Measurements from ENCODE around the gene KRT75. TPM values are rescaled to one million over a fixed set of nuclear protein-coding genes. Genes with fewer than 3 reads are reported as not detected.

KRT75 gene
- total and polyA plus RNA-seq, 5 donors from 2014 or later, result not detected

DNA sequence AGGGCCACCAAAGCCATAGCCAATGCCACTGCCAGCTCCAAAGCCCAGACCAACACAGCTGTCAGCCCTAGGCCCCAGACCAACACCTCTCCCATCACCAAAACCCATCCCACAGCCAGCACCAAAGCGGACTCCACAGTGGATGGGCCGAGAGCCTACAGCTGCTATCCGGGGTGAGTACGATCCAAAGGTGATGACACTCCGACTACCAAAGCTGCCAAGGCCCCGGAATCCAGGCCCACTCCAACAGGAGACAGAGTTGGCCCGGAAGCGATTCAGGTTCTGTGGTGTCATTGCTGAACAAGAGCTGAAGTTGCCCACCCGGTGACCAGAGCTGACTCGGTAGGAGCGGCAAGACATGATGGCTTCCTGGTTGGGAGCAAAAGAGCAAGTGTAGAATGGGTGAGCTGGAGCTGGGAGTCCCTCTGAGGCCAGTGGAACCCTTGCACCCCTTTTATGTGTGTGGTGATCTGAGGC lies 48.9 kb downstream of the KRT75 start, which contains the start of gene KRT84:
Gene KRT84, minus strand, starts transcription at position 427 of the 477 bp plus-strand sequence. Its CDS starts 67 bp downstream, at position 360.
- Histone ChIP-seq H3K4me3 (ENCODE audit: low read depth, low read length) (no peak within 1 kb of the TSS), H3K36me3 (ENCODE audit: control insufficient read depth, insufficient read depth, low read length) (no peaks in the 10 kb centered on the region), H3K27me3 (ENCODE audit: control insufficient read depth, insufficient read depth, low read length) (no peaks in the 10 kb centered on the region), H3K27ac (ENCODE audit: insufficient read depth, low read length, poor library complexity, severe bottlenecking) (no peak within 1 kb of the TSS), H3K9me3 (ENCODE audit: control insufficient read depth in 2 of 2, low read length in 2 of 2) (no peaks in the 10 kb centered on the region), H3K4me1 (ENCODE audit: control insufficient read depth, insufficient read depth, low read length, poor library complexity, severe bottlenecking) (no peaks in the 10 kb centered on the region)
- Mint-ChIP-seq H3K4me3 (no peak within 1 kb of the TSS), H3K36me3 (no peaks in the 10 kb centered on the region), H3K27me3 (peaks cover 10% of the 10 kb centered on the region), H3K9me3 (no peaks in the 10 kb centered on the region), H3K27ac (no peak within 1 kb of the TSS), H3K4me1 (peaks cover 0 to 8% (median 5%) of the 10 kb centered on the region in 4 donors)
- DNase-seq (no peak), ATAC-seq (ENCODE audit: low read depth in 2 of 2) (no peak)

GRCh38 chr12:52383331-52383730 lies 50.8 kb downstream of the KRT75 start:
- ATAC-seq (ENCODE audit: low read depth in 2 of 2) (no peak), DNase-seq (no peak)
- H3K36me3 Mint-ChIP-seq, result no peaks in the 10 kb centered on the region
- H3K36me3 ChIP-seq (ENCODE audit: control insufficient read depth, insufficient read depth, low read length), result no peaks in the 10 kb centered on the region
- H3K4me3 Mint-ChIP-seq, result no peak overlapping the region
- no peaks in the 10 kb centered on the region for H3K4me1 ChIP-seq (ENCODE audit: control insufficient read depth, insufficient read depth, low read length, poor library complexity, severe bottlenecking)
- H3K27ac Mint-ChIP-seq, result no peak overlapping the region
- no peak overlapping the region for H3K4me3 ChIP-seq (ENCODE audit: low read depth, low read length)
- no peaks in the 10 kb centered on the region for H3K9me3 ChIP-seq (ENCODE audit: control insufficient read depth in 2 of 2, low read length in 2 of 2)
- no peak overlapping the region for H3K27ac ChIP-seq (ENCODE audit: insufficient read depth, low read length, poor library complexity, severe bottlenecking)
- H3K27me3 Mint-ChIP-seq, result peaks cover 10% of the 10 kb centered on the region
- no peaks in the 10 kb centered on the region for H3K27me3 ChIP-seq (ENCODE audit: control insufficient read depth, insufficient read depth, low read length)
- H3K9me3 Mint-ChIP-seq, result no peaks in the 10 kb centered on the region
- peaks cover 0 to 8% (median 5%) of the 10 kb centered on the region in 4 donors for H3K4me1 Mint-ChIP-seq

- Histone ChIP-seq H3K4me1 (ENCODE audit: control insufficient read depth, insufficient read depth, low read length, poor library complexity, severe bottlenecking) (no peaks in the 10 kb centered on the region), H3K4me3 (ENCODE audit: low read depth, low read length) (no peak overlapping the region), H3K9me3 (ENCODE audit: control insufficient read depth in 2 of 2, low read length in 2 of 2) (no peaks in the 10 kb centered on the region), H3K27ac (ENCODE audit: insufficient read depth, low read length, poor library complexity, severe bottlenecking) (no peak overlapping the region), H3K36me3 (ENCODE audit: control insufficient read depth, insufficient read depth, low read length) (no peaks in the 10 kb centered on the region), H3K27me3 (ENCODE audit: control insufficient read depth, insufficient read depth, low read length) (no peaks in the 10 kb centered on the region)
- ATAC-seq (ENCODE audit: low read depth in 2 of 2), result peak in 1 of 2 donors; percentile 44
- Mint-ChIP-seq H3K27me3 (peaks cover 10% of the 10 kb centered on the region), H3K4me1 (peaks cover 0 to 8% (median 5%) of the 10 kb centered on the region in 4 donors), H3K36me3 (no peaks in the 10 kb centered on the region), H3K4me3 (no peak overlapping the region), H3K27ac (no peak overlapping the region), H3K9me3 (no peaks in the 10 kb centered on the region)
- peak in 1 of 3 donors; percentile 14 for DNase-seq
Measured at GRCh38 chr12:52382854-52383253, 51.3 kb downstream of the KRT75 start.

DNA sequence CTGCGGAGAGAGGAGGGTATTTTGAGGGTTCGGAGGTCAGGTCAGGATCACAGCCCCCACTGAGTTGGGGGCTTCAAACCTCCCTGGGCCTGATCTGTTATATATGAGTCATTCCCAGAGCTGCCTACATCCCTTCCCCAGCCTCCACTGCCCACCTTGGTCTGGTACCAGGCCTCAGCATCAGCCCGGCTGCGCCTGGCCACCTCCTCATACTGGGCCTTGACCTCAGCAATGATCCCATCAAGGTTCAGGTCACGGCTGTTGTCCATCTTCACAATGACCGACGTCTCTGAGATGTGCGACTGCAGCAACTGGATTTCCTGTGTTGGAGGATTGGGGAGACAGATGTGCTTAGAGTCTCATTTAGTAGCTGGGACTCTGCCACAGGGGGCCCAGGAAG lies 53.0 kb downstream of the KRT75 start:
- Histone ChIP-seq H3K4me3 (ENCODE audit: low read depth, low read length) (no peak overlapping the region), H3K27me3 (ENCODE audit: control insufficient read depth, insufficient read depth, low read length) (no peaks in the 10 kb centered on the region), H3K4me1 (ENCODE audit: control insufficient read depth, insufficient read depth, low read length, poor library complexity, severe bottlenecking) (no peaks in the 10 kb centered on the region), H3K9me3 (ENCODE audit: control insufficient read depth in 2 of 2, low read length in 2 of 2) (no peaks in the 10 kb centered on the region), H3K36me3 (ENCODE audit: control insufficient read depth, insufficient read depth, low read length) (no peaks in the 10 kb centered on the region), H3K27ac (ENCODE audit: insufficient read depth, low read length, poor library complexity, severe bottlenecking) (no peak overlapping the region)
- Mint-ChIP-seq H3K27ac (no peak overlapping the region), H3K4me3 (no peak overlapping the region), H3K4me1 (peaks cover 0 to 8% (median 5%) of the 10 kb centered on the region in 4 donors), H3K36me3 (no peaks in the 10 kb centered on the region), H3K27me3 (peaks cover 16% of the 10 kb centered on the region), H3K9me3 (no peaks in the 10 kb centered on the region)
- ATAC-seq (ENCODE audit: low read depth in 2 of 2) (no peak), DNase-seq (no peak)

DNA sequence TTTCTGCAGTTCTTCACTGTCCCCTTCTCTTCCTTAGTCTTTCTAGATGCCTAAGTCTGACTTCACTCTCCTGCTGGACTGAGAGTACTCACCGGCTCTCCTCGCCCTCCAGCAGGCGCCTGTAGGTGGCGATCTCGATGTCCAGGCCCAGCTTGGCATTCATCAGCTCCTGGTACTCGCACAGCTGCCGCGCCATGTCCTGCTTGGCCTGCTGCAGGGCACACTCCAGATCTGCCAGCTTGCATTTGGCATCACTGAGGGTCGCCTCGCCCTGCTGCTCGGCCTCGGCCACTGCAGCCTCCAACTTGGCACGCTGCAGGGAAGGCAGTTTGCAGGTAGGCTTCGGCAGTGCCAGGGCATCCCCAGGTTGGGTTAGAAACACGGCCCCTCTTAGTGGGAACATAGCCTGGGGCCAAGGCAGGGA lies 53.9 kb downstream of the KRT75 start:
- DNase-seq, result peak in 1 of 3 donors; percentile 11

GRCh38 chr12:52379536-52379935 lies 54.6 kb downstream of the KRT75 start:
- Histone ChIP-seq H3K27me3 (ENCODE audit: control insufficient read depth, insufficient read depth, low read length) (no peaks in the 10 kb centered on the region), H3K9me3 (ENCODE audit: control insufficient read depth in 2 of 2, low read length in 2 of 2) (no peaks in the 10 kb centered on the region), H3K27ac (ENCODE audit: insufficient read depth, low read length, poor library complexity, severe bottlenecking) (no peak overlapping the region), H3K36me3 (ENCODE audit: control insufficient read depth, insufficient read depth, low read length) (no peaks in the 10 kb centered on the region), H3K4me1 (ENCODE audit: control insufficient read depth, insufficient read depth, low read length, poor library complexity, severe bottlenecking) (no peaks in the 10 kb centered on the region), H3K4me3 (ENCODE audit: low read depth, low read length) (no peak overlapping the region)
- peaks cover 0 to 8% (median 5%) of the 10 kb centered on the region in 4 donors for H3K4me1 Mint-ChIP-seq
- ATAC-seq (ENCODE audit: low read depth in 2 of 2), result no peak
- H3K4me3 Mint-ChIP-seq, result no peak overlapping the region
- DNase-seq, result no peak
- H3K27me3 Mint-ChIP-seq, result peaks cover 9% of the 10 kb centered on the region
- H3K9me3 Mint-ChIP-seq, result no peaks in the 10 kb centered on the region
- H3K27ac Mint-ChIP-seq, result no peak overlapping the region
- H3K36me3 Mint-ChIP-seq, result no peaks in the 10 kb centered on the region

More for the DNA sequence above, 53.9 kb downstream of the KRT75 start:
- Mint-ChIP-seq H3K4me3 (no peak overlapping the region), H3K27me3 (peaks cover 9% of the 10 kb centered on the region), H3K36me3 (no peaks in the 10 kb centered on the region), H3K27ac (no peak overlapping the region), H3K9me3 (no peaks in the 10 kb centered on the region), H3K4me1 (peaks cover 0 to 8% (median 5%) of the 10 kb centered on the region in 4 donors)
- Histone ChIP-seq H3K27ac (ENCODE audit: insufficient read depth, low read length, poor library complexity, severe bottlenecking) (no peak overlapping the region), H3K9me3 (ENCODE audit: control insufficient read depth in 2 of 2, low read length in 2 of 2) (no peaks in the 10 kb centered on the region), H3K36me3 (ENCODE audit: control insufficient read depth, insufficient read depth, low read length) (no peaks in the 10 kb centered on the region), H3K27me3 (ENCODE audit: control insufficient read depth, insufficient read depth, low read length) (no peaks in the 10 kb centered on the region), H3K4me3 (ENCODE audit: low read depth, low read length) (no peak overlapping the region), H3K4me1 (ENCODE audit: control insufficient read depth, insufficient read depth, low read length, poor library complexity, severe bottlenecking) (no peaks in the 10 kb centered on the region)
- no peak for ATAC-seq (ENCODE audit: low read depth in 2 of 2)

DNA sequence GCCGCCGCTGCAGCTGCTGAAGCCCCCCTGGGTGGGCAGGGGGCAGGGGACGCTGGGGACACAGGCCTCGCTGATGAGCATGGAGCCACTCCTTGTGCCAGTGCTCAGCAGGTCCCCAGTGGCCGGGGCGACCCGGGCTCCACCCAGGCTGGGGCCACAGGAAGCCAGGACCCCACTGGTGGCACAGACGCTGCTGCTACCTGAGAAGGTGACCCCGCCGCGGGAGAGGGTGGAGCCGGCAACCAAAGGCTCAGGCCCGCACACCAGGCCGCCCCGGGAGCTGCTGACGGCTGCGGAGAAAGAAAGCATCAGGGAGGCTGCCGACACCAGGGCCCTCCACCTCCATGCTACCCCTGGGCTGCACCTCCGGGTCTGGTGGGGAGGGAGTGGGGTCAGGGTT lies 56.1 kb downstream of the KRT75 start:
- Histone ChIP-seq H3K36me3 (ENCODE audit: control insufficient read depth, insufficient read depth, low read length) (no peaks in the 10 kb centered on the region), H3K4me3 (ENCODE audit: low read depth, low read length) (no peak overlapping the region), H3K9me3 (ENCODE audit: control insufficient read depth in 2 of 2, low read length in 2 of 2) (peaks cover 0 to 7% of the 10 kb centered on the region in 2 experiments), H3K4me1 (ENCODE audit: control insufficient read depth, insufficient read depth, low read length, poor library complexity, severe bottlenecking) (no peaks in the 10 kb centered on the region), H3K27me3 (ENCODE audit: control insufficient read depth, insufficient read depth, low read length) (no peaks in the 10 kb centered on the region), H3K27ac (ENCODE audit: insufficient read depth, low read length, poor library complexity, severe bottlenecking) (no peak overlapping the region)
- no peak for DNase-seq
- no peak for ATAC-seq (ENCODE audit: low read depth in 2 of 2)
- Mint-ChIP-seq H3K4me1 (peaks cover 0 to 5% (median 5%) of the 10 kb centered on the region in 4 donors), H3K27me3 (peaks cover 9% of the 10 kb centered on the region), H3K36me3 (no peaks in the 10 kb centered on the region), H3K9me3 (peaks cover 0 to 1% (median 0%) of the 10 kb centered on the region in 7 donors), H3K4me3 (no peak overlapping the region), H3K27ac (no peak overlapping the region)

GRCh38 chr12:52377266-52377665 lies 56.9 kb downstream of the KRT75 start:
- Histone ChIP-seq H3K4me3 (ENCODE audit: low read depth, low read length) (no peak overlapping the region), H3K27me3 (ENCODE audit: control insufficient read depth, insufficient read depth, low read length) (no peaks in the 10 kb centered on the region), H3K9me3 (ENCODE audit: control insufficient read depth in 2 of 2, low read length in 2 of 2) (peaks cover 0 to 7% of the 10 kb centered on the region in 2 experiments), H3K4me1 (ENCODE audit: control insufficient read depth, insufficient read depth, low read length, poor library complexity, severe bottlenecking) (no peaks in the 10 kb centered on the region), H3K27ac (ENCODE audit: insufficient read depth, low read length, poor library complexity, severe bottlenecking) (no peak overlapping the region), H3K36me3 (ENCODE audit: control insufficient read depth, insufficient read depth, low read length) (no peaks in the 10 kb centered on the region)
- Mint-ChIP-seq H3K4me3 (no peak overlapping the region), H3K36me3 (no peaks in the 10 kb centered on the region), H3K9me3 (peaks cover 0 to 1% (median 0%) of the 10 kb centered on the region in 7 donors), H3K27ac (no peak overlapping the region), H3K4me1 (no peaks in the 10 kb centered on the region), H3K27me3 (peaks cover 9% of the 10 kb centered on the region)
- no peak for ATAC-seq (ENCODE audit: low read depth in 2 of 2)
- no peak for DNase-seq

Data from CD4-positive, CD25-positive, alpha-beta regulatory T cell (primary cell).